GM18517 (cell line): ENCODE measurements around the gene QSOX2.

Source experiments
- ATAC-seq: cut with Tn5 transposase; IDR thresholded peaks from one replicate; pipeline ENCODE4 v1.9.1; 2021; ENCODE audit warnings: mild to moderate bottlenecking, moderate library complexity; ENCODE audit not compliant: unreplicated experiment

Gene QSOX2

DNA sequence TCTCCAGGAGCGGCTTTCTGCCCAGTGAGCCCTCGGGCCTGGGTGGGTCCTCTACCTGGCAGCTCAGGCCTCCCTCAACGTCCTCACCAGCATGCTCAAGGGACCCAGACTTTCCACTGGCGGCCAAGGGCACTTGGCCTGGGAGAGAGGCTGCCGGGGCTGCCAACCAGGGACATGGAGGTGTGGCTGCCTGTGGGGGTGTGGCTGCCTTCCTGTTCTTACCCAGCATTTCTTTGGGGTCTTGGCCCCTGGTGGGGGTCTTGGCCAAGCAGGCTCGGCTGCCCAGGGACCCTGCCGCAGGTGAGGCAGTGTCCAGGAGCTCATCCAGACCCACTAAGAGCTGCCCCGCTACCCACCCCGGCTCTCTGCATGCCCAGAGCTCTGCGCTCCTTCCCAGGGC, 7.2 kb upstream of the QSOX2 start:
- no peak for ATAC-seq

DNA sequence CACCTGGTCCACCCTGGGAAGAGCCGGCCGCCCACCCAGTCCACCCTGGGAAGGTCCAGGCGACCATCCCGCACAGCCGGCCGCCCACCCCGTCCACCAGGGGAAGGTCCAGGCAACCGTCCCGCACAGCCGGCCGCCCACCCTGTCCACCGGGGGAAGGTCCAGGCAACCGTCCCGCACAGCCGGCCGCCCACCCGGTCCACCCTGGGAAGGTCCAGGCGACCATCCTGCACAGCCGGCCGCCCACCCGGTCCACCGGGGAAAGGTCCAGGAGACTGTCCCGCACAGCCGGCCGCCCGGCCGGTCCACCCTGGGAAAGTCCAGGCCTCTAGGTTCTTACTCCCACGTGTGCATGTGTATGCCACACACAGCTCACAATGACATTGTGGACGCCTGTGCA, 6.7 kb upstream of the QSOX2 start:
- no peak for ATAC-seq

DNA sequence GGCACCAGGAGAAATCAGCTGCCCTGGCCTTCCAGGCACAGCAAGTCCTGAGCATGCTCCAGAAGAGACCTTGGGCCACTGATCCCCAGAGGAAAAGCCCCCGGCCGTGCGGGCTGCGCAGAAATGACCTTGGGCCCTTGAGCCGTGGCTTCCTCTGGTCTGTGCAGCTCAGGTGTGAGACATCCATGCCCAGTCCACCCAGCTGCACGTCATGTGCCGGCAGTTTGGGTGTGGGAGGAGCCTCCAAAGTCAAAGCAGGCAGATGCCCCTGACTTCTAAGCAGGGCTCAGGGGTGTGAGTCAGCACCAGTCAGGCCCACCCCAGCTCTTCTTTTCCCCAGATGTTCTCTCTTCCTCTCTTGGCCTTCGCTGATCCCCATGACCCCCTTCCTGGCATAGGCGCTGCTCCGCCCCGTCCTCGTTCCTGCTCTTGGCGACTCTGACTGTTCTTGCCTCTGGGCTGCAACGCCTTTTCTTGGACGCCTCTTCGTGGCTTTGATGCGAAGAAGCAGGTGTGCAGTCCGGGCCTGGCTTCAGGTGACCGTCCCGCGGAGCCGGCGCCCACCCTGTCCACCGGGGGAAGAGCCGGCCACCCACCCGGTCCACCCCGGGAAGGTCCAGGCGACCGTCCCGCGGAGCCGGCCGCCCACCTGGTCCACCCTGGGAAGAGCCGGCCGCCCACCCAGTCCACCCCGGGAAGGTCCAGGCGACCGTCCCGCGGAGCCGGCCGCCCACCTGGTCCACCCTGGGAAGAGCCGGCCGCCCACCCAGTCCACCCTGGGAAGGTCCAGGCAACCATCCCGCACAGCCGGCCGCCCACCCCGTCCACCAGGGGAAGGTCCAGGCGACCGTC, 5.9 kb upstream of the QSOX2 start:
- no peak for ATAC-seq

DNA sequence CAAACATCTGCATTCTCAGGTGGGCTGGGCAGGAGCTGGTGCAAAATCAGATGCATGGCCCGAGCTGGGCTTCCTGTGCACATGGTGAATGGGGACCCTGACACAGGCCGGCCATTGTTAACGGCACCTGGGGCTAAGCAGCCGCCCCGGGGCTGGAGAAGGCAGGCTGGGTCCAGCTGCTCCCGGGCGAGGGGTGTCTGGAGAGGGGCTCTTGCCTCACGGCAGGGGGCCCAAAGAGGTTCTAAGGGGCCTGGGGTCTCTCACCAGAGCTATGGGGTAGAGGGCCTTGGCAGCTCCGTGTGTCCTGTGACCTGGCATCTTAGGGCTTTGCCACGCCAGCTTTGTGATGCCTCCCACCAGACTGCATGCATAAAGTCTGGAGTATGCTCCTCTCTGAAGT, 5.1 kb upstream of the QSOX2 start:
- no peak for ATAC-seq

DNA sequence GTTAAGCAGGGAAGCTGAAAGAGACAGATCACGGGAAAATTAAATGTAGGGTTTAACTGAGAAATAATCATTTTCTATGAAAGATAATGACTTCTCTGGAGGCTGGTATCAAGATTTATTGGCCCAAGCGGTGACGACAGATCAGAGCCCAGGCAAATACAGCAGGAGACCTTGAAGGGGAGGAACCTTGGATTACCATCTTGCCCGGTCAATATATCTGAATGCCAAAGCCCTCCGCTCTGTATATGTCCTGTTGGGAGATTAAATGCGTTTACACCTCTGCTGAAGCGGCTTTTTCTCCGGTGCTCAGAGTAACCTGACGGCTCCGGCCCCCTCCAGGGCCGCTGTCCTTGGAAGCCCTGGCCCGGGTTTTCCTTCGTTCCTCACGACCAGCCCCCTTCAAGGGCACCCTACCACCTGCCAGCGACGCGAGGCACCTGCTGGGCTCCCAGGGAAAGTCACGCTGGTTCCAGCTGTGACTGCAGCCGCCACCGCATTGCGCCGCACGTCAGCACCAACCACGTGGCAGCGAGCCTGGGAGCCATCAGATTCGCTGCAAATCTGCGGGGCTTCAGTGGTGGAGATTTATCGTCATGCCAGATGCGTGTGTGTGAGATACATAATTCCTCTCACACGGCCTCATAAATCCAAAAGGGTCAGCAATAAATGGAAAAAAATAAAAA, 4.4 kb upstream of the QSOX2 start:
- ATAC-seq, result no peak

DNA sequence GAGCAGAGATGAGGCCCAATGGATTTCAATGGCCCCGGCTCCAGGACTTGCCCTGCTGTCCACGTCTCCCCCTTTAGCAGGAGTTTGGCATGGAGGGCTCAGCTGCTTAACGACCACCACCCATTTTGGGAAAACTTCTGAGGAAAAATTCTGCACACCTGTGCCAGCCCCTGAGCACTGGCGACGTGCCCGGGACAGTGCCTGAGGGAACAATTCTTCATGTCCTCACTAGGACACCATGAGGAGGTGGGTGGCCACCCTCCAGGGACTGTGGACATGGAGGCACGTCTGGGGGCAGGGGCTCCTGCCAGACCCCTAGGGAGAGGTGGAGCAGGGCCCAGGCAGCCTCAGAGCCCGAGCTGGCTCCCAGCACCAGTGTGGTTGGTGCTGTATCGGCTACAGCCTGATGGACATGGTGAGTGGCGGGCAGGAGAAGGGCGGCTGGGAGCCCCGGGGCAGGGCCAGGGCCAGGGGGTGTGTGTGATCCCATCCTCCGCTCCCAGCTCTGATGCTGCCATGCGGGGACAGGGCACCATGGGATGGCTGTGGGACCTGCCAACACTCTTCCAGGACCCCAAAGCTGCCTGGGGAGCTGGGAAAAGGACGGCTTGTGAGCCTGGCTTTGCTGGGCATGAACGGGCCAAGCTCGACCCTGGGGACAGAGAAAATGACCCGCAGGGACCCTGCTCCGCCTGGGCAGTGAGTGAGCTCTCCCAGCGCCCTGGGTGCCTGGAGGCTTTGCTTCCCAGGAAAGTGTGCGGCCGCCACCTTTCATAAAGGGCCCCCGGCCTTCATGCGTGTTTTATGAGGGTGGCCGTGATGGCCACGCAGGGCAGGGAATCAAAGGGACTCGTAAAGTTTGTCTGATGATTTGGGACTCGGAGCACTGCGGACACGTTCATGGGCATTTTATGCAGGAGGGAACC, 3.6 kb upstream of the QSOX2 start:
- no peak for ATAC-seq

DNA sequence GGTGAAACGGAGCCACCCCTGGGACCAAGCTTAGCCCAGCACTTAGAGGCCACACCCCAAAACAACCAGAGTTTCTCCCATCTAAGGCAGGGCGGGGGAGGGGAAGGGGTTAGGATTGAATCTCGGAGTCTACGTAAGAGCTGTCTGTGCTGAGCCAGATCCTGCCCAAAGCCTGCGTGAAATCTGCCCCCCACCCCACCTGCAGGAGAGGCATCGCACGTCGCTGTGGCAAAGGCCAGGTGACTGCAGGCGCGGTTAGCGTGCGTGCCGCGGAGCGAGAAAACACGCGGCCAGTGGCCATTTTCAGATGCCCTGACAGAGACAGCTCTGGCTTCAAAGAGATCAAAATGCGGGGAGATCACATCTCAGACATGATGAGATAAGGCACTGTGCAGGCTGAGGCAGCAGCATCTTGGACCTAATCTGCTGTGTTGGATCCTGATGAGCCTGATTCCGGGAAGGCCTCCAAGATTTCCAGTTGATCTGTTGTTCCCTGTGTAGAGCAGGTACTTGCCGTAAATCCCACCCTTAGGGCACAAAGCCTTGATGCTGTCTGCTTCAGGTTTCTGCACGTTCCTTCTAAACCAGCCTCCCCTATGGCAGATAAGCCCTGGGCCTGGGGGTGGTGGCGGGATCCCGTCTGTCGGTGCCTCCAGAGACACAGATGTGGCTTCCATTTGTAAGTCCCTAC, 2.5 kb upstream of the QSOX2 start:
- ATAC-seq, result no peak

DNA sequence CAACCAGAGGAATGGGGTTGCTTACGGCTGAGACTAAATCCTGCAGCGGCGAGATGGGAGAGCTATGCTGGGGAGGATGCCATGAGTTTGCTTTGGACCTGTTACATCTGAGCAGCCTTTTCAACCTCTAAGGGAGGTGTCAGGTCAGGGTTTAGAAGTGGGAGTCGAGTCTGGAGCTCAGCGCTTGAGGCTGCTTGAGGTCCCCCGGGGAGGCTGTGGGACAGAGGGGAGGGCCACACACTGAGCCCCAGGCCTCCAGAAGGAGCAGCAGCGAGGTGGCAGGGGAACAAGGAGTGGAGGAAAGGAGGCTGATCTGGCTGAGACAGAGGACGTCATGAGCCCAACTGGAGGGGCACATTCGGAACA, 1.9 kb upstream of the QSOX2 start:
- no peak for ATAC-seq

DNA sequence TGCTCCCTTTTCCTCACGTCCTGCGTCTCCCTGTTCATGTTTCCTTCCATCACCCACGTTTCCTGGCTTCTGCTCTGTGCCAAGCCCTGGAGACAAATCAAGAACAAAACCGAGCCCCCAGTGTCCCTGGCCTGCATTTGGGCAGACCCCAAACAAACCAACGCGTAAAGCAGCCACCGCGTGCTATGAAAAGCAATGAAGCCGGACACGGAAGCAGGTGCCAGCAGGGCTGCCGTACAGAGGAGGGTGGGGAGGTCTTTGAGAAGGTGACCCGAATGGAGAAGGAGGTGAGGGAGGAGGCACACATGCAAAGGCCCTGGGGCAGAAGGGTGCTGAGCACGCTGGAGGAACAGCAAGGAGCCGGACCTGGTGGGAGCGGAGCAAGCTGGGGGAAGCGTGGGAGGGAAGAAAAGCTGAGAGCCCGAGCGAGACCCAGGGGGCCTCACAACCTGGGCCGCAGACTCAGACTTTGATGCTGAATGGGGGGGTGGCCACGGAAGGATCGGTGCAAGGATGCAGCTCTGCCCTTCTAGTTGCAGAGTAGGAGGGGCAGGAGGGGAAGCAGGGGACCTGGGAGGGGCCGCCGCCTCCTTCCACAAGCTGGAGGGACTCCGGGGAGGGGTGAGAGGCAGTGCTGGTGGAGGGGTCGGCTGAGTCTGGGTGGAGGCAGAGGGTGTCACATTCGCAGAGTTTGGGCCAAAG, 1.4 kb upstream of the QSOX2 start:
- no peak for ATAC-seq

DNA sequence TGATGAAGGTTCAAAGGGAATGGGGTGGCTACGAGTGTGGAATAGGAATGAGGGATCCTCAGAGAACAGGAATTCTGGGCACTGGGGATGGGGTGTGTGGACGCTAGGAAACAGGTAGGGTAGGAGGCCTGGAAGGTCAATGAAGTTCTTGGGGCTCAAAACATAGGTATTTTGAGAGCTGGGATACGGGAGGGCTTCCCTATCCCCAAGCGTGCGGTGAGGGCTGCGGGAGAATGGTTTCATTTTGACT, 718 bp downstream of the QSOX2 start:
- peak; percentile 3 for ATAC-seq

DNA sequence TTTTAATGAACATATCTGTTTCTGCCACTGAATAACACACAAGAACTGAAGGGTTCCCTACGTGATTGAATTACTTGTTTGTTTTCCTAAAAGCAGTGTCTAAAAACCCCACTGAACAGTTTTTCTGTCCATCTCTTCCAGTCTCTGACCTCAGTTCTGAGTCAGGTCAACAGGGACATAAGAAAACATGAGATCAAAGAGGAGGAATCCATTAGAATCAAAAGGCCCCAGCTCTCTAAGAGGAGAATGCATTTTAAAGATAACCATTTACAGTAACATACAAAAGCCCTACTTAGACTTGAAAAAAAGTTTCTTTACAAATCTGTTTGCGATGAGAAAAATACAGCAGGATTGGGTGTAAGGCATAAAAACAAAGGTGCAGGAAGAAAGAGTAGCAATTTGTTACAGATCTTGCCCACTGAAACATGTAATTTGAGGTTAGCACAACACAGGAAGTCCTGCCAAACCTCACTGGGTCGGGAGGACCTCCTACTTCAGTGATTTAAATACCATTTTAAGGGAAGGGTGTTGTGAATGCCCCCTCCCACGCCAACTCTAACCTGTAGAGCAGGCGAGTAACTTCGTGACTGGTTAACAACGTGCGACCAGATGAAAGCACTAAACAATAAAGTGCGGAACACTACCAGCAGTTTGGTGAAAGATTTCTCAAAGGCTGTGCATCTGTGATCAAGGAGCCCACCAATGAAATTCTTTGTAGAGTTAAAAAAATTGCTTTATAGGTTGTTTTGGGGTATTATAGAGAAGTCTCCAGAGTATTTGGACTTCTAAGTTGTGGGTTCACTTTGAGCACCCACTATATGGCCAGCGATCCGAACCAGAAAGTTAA, 1.3 kb downstream of the QSOX2 start:
- ATAC-seq, result no peak

DNA sequence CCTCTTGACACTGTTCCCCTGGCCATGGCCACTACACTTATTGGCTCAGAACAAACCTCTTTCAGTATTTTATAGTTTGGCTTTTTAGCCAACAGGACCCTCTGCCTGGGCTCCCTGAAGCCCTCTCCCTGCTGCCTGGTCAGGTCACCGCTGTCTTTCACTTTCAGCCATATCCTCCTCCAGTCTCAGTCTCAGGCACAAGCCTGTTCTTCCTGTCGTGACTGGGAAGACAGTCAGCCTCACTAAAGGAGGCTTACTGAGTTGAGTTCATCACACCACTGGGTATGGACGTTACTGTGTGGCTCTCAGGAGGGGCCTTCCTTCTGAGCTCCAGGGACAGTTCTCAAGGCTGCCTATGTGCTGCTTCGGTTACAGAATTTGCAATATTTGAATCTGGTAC, 2.0 kb downstream of the QSOX2 start:
- ATAC-seq, result no peak

DNA sequence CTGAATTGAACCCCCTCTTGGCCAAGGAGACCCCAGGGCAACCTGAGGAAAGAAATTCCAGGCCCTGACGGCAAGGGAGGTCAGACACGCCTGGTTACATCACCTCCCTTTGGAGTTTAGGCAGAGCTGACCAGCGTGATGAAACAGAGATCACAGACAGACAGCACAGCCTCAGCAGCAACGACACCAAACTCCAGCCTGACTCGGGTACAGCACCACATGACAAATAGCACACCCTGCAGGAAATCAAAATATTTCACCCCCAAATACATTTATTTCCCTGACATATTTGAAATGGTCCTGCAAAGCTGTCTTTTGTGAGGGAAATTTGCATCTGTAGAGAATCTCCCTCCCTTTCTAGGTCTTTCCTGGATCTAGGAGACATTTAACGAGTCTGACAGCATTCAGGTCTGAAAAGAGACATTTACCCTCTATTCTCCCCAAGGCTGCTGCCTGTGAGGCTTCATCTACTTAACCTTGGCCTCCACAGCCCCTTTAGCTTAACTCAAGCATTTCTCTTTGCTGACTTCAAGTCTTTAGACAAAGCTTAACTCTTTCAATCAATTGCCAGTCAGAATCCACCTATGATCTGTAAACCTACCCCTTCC, 2.6 kb downstream of the QSOX2 start:
- no peak for ATAC-seq

DNA sequence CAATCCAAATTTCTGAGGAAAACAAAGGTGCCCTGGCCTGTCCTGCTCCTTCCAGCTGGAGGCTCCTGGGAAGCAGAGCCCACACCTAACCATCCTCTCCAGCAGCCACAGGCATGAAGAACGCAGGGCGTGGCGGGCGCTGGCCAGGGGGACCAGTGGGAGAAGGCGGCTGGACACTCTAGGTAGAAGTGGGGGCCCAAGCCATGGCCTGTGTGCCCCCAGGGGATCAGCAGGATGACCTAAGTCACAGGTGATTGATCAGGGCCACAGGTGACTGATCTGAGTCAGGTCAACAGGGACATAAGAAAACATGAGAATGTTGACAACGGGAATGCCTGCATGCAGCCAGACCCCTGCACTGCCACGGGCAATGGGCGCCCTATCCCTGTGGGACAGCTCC, 3.4 kb downstream of the QSOX2 start:
- ATAC-seq, result no peak

DNA sequence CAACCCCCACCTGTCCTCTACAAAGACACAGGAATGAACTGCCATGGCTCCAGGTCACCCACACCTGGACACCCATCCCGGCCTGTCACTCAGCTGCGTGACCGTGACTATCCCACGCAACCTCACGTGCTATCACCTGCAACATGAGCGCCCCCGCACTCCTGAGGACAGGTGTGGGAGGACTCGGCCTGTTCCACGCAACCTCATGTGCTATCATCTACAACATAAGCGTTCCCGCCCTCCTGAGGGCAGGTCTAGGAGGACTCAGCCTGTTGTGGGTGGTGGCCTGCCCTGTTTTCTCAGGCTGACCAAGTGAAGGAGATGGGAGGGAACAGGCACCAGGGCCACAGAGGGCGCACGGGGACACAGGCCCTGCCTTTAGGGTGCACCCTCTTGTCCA, 4.1 kb downstream of the QSOX2 start:
- no peak for ATAC-seq

DNA sequence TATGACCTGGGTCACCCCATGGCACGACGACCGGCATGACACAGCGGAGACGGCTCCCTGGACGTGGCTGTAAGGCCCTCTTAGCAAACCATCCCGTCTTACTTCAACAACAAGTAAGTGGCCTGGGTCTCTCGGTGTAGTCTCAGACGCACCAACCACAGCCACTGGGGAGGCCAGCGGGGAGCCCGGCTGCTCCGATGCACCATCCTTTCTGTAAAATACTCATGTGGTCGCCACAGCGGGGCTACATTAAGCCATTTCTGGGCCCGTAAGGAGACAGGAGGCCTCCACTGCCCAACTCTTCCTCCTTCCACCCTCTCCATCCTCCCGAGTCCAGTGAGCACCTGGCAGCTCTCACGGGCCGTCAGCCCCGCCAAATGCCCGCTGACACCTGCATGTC, 4.7 kb downstream of the QSOX2 start:
- no peak for ATAC-seq

DNA sequence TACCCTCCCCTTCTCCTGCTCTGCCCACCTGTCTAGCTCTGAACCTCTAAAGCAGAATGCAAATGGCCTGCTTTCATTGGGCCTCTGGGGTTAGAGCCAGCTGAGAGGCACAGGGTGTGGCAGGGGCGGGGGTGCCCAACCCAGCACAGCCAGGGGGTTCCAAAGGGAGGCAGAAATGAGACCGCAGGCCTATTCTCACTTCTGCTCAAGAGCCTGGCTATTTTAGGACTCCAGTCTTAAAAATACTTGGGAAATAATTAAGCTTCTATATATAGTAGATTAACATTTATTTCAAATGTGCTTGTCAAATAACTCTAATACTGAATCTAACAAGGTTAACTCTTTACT, 5.7 kb downstream of the QSOX2 start:
- ATAC-seq, result no peak

DNA sequence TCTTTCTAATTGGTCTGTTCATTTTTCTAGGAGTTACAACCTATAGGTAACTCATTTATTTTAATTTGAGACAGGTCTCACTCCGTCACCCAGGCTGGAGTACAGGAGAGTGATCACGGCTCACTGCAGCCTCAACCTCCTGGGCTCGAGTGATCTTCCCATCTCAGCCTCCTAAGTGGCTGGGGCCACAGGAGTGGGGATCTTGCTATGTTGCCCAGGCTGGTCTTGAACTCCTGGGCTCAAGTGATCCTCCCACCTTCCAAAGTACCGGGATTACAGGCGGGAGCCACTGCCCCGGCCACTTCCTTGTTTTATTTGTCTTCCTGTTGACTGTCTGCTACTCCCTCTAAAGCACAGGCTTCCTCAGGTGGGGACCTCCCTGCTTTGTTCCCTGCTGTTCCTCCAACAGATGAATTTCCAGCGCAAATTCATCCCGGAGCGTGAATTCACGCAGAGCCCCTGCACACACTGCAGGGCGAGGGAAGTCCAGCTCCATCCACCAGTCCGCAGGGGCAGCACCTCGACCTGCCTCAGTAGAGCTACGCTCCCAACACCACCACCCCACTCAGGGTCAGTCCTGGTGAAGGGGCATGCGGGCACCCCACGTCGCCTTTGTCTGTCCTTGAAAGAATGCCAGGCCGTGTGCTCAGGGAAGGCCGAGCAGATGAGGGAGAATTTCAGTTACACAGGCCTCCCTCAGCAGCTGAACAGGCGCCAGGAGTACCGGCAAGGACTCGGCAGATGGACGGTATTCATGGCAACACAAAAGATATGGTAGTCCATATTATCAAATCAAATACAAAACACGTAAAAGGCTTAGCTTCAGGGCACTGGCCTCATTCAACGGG, 6.3 kb downstream of the QSOX2 start:
- no peak for ATAC-seq

DNA sequence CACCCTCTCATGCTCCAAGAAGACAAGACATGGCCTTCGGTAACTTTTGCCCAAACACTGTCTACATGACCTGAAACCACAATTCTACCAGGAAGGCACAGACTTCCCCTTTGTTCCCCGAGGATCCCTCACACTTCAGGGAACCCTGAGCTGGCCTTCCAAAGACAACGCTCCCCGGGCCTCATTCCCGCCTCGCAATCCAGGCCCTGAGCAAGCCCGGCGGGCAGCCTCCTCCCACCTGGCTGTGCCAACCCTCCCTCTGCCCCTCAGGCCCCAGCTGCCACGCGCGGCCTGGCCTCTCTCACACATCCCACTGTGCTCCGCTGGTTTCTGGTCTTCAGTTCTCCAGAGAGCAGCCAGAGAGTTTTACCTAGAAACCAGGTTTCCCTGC, 7.3 kb downstream of the QSOX2 start:
- no peak for ATAC-seq
